ENCODE data around the gene IL11RA. TPM values are rescaled to one million over a fixed set of nuclear protein-coding genes. Genes with fewer than 3 reads are reported as not detected.

IL11RA gene
- total RNA-seq, 2 donors from 2014 or later = 10.5 to 10.6 TPM

DNA sequence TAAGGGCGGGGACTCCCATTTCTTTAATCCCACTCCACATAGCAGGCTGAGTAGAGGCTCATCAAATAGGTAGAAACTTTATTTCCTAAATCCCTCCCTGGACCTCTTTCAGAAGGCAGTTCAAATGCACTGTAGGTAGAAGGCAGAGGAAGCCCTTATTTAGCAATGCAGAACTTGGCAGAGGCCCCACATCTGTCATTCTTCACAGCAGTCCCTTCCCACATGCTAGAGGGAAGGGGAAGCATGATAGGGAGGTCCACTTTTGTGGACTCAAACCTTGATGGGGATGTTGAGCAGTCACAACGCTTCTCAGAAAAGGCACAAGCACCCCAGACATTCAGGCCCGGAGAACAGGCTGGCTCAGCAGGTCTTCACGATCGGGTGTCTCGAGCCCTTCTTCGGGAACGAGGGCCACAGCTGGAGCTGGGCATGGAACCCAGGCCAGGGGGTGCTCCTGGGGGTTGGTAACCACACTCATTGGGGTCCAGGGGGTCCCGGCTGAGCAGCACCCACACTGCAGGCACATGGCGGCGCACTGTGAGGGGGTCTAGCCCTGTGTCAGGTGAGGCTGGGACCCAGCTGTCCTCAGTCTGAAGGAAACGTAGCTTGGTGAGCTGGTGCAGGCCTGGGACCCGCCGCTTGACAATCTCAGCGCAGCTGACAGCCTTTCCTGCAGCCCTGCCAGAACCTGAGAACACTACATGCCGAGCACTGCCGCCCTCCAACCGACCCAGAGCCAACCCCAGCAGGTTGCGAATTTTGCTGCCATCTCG is 41.4 kb upstream of the IL11RA start:
- H3K36me3 ChIP-seq = no peaks in the 10 kb centered on the region
- H3K9me3 ChIP-seq = no peaks in the 10 kb centered on the region
- TF ChIP-seq CTCF (IDR thresholded peaks at IDR 0.05) = no peak
- H3K27ac ChIP-seq = no peak overlapping the region
- peak overlapping the region; percentile 60 for H3K4me3 ChIP-seq
- H3K9ac ChIP-seq (ENCODE audit: low read depth in 2 of 2, low read length in 2 of 2) = peak overlapping the region; percentile 50 to 84
- intact Hi-C loops (cut with DNase I) = no loop called here
- no peaks in the 10 kb centered on the region for H3K4me1 ChIP-seq
- no peak for DNase-seq
- H3K27me3 ChIP-seq = no peaks in the 10 kb centered on the region

DNA sequence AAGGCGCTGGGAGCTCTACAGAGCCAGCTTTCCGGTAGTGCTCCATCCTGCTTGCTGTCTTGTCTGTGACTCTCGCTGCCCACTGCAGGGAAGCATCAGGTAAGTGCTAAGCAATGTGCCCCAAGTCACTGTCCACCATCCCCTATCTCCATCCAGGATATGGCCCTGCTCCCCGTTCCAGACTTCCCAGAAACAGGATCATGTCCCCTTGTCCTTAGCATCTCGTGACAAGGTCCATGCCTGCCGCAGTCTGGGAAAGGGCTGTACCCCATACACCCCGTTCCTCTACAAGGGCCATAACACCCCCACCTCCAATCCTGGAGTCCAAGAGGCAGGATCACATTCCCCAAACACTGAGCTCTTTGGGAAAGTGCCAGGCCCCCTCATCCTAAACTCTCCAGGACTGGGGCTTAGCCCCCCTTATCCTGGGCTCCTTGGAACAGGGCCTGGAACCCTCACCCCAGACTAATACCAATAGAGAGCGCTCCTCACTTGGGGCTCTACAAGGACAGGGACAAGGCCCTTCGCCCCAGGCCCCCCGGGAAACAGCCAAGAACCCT is 40.7 kb upstream of the IL11RA start:
- peak overlapping the region; percentile 73 for H3K27ac ChIP-seq
- H3K9me3 ChIP-seq = no peaks in the 10 kb centered on the region
- H3K27me3 ChIP-seq = no peaks in the 10 kb centered on the region
- no peak for TF ChIP-seq CTCF (IDR thresholded peaks at IDR 0.05)
- no peaks in the 10 kb centered on the region for H3K36me3 ChIP-seq
- peak overlapping the region; percentile 60 for H3K4me3 ChIP-seq
- peak overlapping the region; percentile 84 to 89 for H3K9ac ChIP-seq (ENCODE audit: low read depth in 2 of 2, low read length in 2 of 2)
- no peaks in the 10 kb centered on the region for H3K4me1 ChIP-seq
- intact Hi-C loops (cut with DNase I) = no loop called here
- DNase-seq = no peak

- Histone ChIP-seq H3K27me3 (no peaks in the 10 kb centered on the region), H3K4me3 (peak within 1 kb of the TSS; percentile 60), H3K9me3 (no peaks in the 10 kb centered on the region), H3K36me3 (peaks cover 7% of the 10 kb centered on the region), H3K27ac (peak within 1 kb of the TSS; percentile 73), H3K4me1 (no peaks in the 10 kb centered on the region), H3K9ac (ENCODE audit: low read depth in 2 of 2, low read length in 2 of 2) (peak within 1 kb of the TSS; percentile 84 to 89)
- intact Hi-C loops (cut with DNase I) = no loop called here
- DNase-seq = peak; percentile 93
- TF ChIP-seq CTCF (IDR thresholded peaks at IDR 0.05) = no peak
Measured at GRCh38 chr9:34611811-34612787, 39.9 kb upstream of the IL11RA start, which contains the start of gene RPP25L. RPP25L (minus strand) TSS chr9:34612097; CDS start chr9:34611296, 801 bp downstream.

GRCh38 chr9:34612788-34613390 is 39.1 kb upstream of the IL11RA start:
- H3K27ac ChIP-seq = peak overlapping the region; percentile 73
- intact Hi-C loops (cut with DNase I) = no loop called here
- peaks cover 14% of the 10 kb centered on the region for H3K36me3 ChIP-seq
- no peaks in the 10 kb centered on the region for H3K4me1 ChIP-seq
- H3K9me3 ChIP-seq = no peaks in the 10 kb centered on the region
- no peaks in the 10 kb centered on the region for H3K27me3 ChIP-seq
- TF ChIP-seq CTCF (IDR thresholded peaks at IDR 0.05) = peak; percentile 89
- peak overlapping the region; percentile 46 to 84 for H3K9ac ChIP-seq (ENCODE audit: low read depth in 2 of 2, low read length in 2 of 2)
- DNase-seq = peak; percentile 90
- peak overlapping the region; percentile 60 for H3K4me3 ChIP-seq

GRCh38 chr9:34615132-34615531 is 36.9 kb upstream of the IL11RA start:
- H3K36me3 ChIP-seq = peaks cover 14% of the 10 kb centered on the region
- H3K9ac ChIP-seq (ENCODE audit: low read depth in 2 of 2, low read length in 2 of 2) = no peak overlapping the region
- no peak overlapping the region for H3K27ac ChIP-seq
- H3K9me3 ChIP-seq = no peaks in the 10 kb centered on the region
- H3K4me3 ChIP-seq = no peak overlapping the region
- H3K4me1 ChIP-seq = peaks cover 8% of the 10 kb centered on the region
- intact Hi-C loops (cut with DNase I) = no loop called here
- H3K27me3 ChIP-seq = no peaks in the 10 kb centered on the region
- DNase-seq = no peak
- no peak for TF ChIP-seq CTCF (IDR thresholded peaks at IDR 0.05)
